Endodermal cell (in vitro differentiated cells): Measurements from ENCODE around the gene NUDT5. TPM values are rescaled to one million over a fixed set of nuclear protein-coding genes. Genes with fewer than 3 reads are reported as not detected.
A peak's percentile ranks its signal among the peaks of the same experiment; 100 is the strongest.

Experiments used
- DNase-seq: peaks from one replicate; pipeline ENCODE4 v3.0.0-alpha.2; 2017
- H3K27ac ChIP-seq: 2 replicates; pipeline ENCODE4 v1.5.1; 2013; ENCODE audit warnings: mild to moderate bottlenecking, low read depth, low read length, moderate library complexity
- H3K27me3 ChIP-seq: 2 replicates; pipeline ENCODE4 v1.6.1; 2013; ENCODE audit warnings: mild to moderate bottlenecking, low read length, moderate library complexity; ENCODE audit not compliant: insufficient read depth, control insufficient read depth, poor library complexity, severe bottlenecking
- H3K36me3 ChIP-seq: 2 replicates; pipeline ENCODE4 v1.7.0; 2013; ENCODE audit warnings: mild to moderate bottlenecking, low read length, moderate library complexity; ENCODE audit not compliant: control insufficient read depth, insufficient read depth
- H3K4me1 ChIP-seq: one replicate; pipeline ENCODE4 v1.7.0; 2013; ENCODE audit warnings: low read length; ENCODE audit not compliant: control insufficient read depth, insufficient read depth
- H3K4me3 ChIP-seq: 2 replicates; pipeline ENCODE4 v1.5.1; 2013; ENCODE audit warnings: mild to moderate bottlenecking, low read length, moderate library complexity
- H3K9ac ChIP-seq: 2 replicates; pipeline ENCODE4 v1.6.1; 2013; ENCODE audit warnings: mild to moderate bottlenecking, low read length, moderate library complexity; ENCODE audit not compliant: poor library complexity, severe bottlenecking; ENCODE audit errors: extremely low read depth
- H3K9me3 ChIP-seq: 2 replicates; pipeline ENCODE4 v1.6.1; 2013; ENCODE audit warnings: mild to moderate bottlenecking, low read length, moderate library complexity; ENCODE audit not compliant: control insufficient read depth
- H3K27ac Mint-ChIP-seq: 2 replicates; pipeline ENCODE4 v1.8.0; 2020; ENCODE audit warnings: mixed read lengths
- H3K27me3 Mint-ChIP-seq: 2 replicates; pipeline ENCODE4 v1.8.0; 2021; ENCODE audit warnings: mild to moderate bottlenecking, mixed read lengths; ENCODE audit not compliant: insufficient read depth
- H3K36me3 Mint-ChIP-seq: 2 replicates; pipeline ENCODE4 v1.8.0; 2020; ENCODE audit warnings: low read depth, mixed read lengths
- H3K4me1 Mint-ChIP-seq: 2 replicates; pipeline ENCODE4 v1.8.0; 2020; ENCODE audit warnings: mixed read lengths
- H3K4me3 Mint-ChIP-seq: 2 replicates; pipeline ENCODE4 v1.8.0; 2020; ENCODE audit warnings: mild to moderate bottlenecking, moderate library complexity, mixed read lengths
- H3K9me3 Mint-ChIP-seq: 2 replicates; pipeline ENCODE4 v1.8.0; 2020; ENCODE audit warnings: mild to moderate bottlenecking, mixed read lengths
- WGBS, 2 experiments: methylation state at CpG; one replicate each; pipeline versions ENCODE4 v1.1.5 to v1.1.7; 2013; ENCODE audit warnings: missing lambda C conversion rate in 2 of 2, mixed read lengths in 1 of 2; ENCODE audit not compliant: insufficient coverage in 1 of 2, insufficient read length in 1 of 2; 5-methylcytosine and 5-hydroxymethylcytosine counted together
- total RNA-seq, 2 donors: library from RNA; stranded (reverse); fragmentation: NEBNext Ultra II Directional in 1 of 2; extraction: Animal tissue kit (Norgen Biotek cat#: 25700) in 1 of 2; gene quantifications; 2 replicates in 1 of 2; 3 replicates in 1 of 2; pipeline ENCODE4 v1.2.1, GENCODE V29; 2021
- TF ChIP-seq, protein P1 (sequence below): fragments of 200-600 bp; sonication (generic); conservative IDR thresholded peaks from 2 replicates; pipeline ENCODE4 v1.5.0; 2021; ENCODE audit warnings: antibody characterized with exemption, mild to moderate bottlenecking

The NUDT5 gene
- total RNA-seq, 2 donors from 2014 or later = 88.7 to 93.9 TPM

GRCh38 chr10:12195281-12195602, 449 bp downstream of the NUDT5 start:
- H3K4me1 ChIP-seq = no peaks in the 10 kb centered on the region
- H3K27me3 ChIP-seq = no peaks in the 10 kb centered on the region
- Mint-ChIP-seq H3K4me1 (peaks cover 11% of the 10 kb centered on the region), H3K4me3 (peak overlapping the region; percentile 88), H3K9me3 (no peaks in the 10 kb centered on the region), H3K27ac (peak overlapping the region; percentile 96), H3K36me3 (peaks cover 21% of the 10 kb centered on the region), H3K27me3 (no peaks in the 10 kb centered on the region)
- TF ChIP-seq, protein P1, sequence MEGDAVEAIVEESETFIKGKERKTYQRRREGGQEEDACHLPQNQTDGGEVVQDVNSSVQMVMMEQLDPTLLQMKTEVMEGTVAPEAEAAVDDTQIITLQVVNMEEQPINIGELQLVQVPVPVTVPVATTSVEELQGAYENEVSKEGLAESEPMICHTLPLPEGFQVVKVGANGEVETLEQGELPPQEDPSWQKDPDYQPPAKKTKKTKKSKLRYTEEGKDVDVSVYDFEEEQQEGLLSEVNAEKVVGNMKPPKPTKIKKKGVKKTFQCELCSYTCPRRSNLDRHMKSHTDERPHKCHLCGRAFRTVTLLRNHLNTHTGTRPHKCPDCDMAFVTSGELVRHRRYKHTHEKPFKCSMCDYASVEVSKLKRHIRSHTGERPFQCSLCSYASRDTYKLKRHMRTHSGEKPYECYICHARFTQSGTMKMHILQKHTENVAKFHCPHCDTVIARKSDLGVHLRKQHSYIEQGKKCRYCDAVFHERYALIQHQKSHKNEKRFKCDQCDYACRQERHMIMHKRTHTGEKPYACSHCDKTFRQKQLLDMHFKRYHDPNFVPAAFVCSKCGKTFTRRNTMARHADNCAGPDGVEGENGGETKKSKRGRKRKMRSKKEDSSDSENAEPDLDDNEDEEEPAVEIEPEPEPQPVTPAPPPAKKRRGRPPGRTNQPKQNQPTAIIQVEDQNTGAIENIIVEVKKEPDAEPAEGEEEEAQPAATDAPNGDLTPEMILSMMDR = no peak
- DNase-seq = no peak
- 1 to 2% methylated on average over 10 to 12 of the region's 12 CpGs for WGBS, 2 experiments
- H3K36me3 ChIP-seq = peaks cover 23% of the 10 kb centered on the region
- H3K4me3 ChIP-seq = peak overlapping the region; percentile 98
- peak overlapping the region; percentile 33 for H3K27ac ChIP-seq
- H3K9ac ChIP-seq = peak overlapping the region; percentile 81
- no peaks in the 10 kb centered on the region for H3K9me3 ChIP-seq

GRCh38 chr10:12194752-12195271, 879 bp downstream of the NUDT5 start:
- Histone ChIP-seq H3K36me3 (peaks cover 20% of the 10 kb centered on the region), H3K27me3 (no peaks in the 10 kb centered on the region), H3K9me3 (no peaks in the 10 kb centered on the region), H3K9ac (peak overlapping the region; percentile 81), H3K4me1 (no peaks in the 10 kb centered on the region), H3K4me3 (peak overlapping the region; percentile 98), H3K27ac (no peak overlapping the region)
- WGBS, 2 experiments = 6 to 7% methylated on average over 25 to 27 of the region's 27 CpGs
- Mint-ChIP-seq H3K9me3 (no peaks in the 10 kb centered on the region), H3K36me3 (peaks cover 25% of the 10 kb centered on the region), H3K27ac (peak overlapping the region; percentile 96), H3K4me1 (peaks cover 11% of the 10 kb centered on the region), H3K27me3 (no peaks in the 10 kb centered on the region), H3K4me3 (peak overlapping the region; percentile 88)
- DNase-seq = peak; percentile 71
- TF ChIP-seq, protein P1 = no peak

GRCh38 chr10:12193193-12193592, 2.5 kb downstream of the NUDT5 start:
- DNase-seq = no peak
- Histone ChIP-seq H3K4me3 (peak overlapping the region; percentile 98), H3K9ac (no peak overlapping the region), H3K27ac (no peak overlapping the region), H3K4me1 (no peaks in the 10 kb centered on the region), H3K9me3 (no peaks in the 10 kb centered on the region), H3K27me3 (no peaks in the 10 kb centered on the region), H3K36me3 (peaks cover 8% of the 10 kb centered on the region)
- H3K9me3 Mint-ChIP-seq = no peaks in the 10 kb centered on the region
- TF ChIP-seq, protein P1 = no peak
- peaks cover 23% of the 10 kb centered on the region for H3K36me3 Mint-ChIP-seq
- 95 to 98% methylated on average over 5 of the region's 5 CpGs for WGBS, 2 experiments
- H3K4me3 Mint-ChIP-seq = no peak overlapping the region
- H3K4me1 Mint-ChIP-seq = peaks cover 11% of the 10 kb centered on the region
- H3K27me3 Mint-ChIP-seq = no peaks in the 10 kb centered on the region
- no peak overlapping the region for H3K27ac Mint-ChIP-seq
